ENCODE results near the gene UTP20. TPM values are rescaled to one million over a fixed set of nuclear protein-coding genes. Genes with fewer than 3 reads are reported as not detected.

The UTP20 gene
- total RNA-seq (2012; rRNA removed): 28.6 and 33.5 TPM in 2 replicates

DNA sequence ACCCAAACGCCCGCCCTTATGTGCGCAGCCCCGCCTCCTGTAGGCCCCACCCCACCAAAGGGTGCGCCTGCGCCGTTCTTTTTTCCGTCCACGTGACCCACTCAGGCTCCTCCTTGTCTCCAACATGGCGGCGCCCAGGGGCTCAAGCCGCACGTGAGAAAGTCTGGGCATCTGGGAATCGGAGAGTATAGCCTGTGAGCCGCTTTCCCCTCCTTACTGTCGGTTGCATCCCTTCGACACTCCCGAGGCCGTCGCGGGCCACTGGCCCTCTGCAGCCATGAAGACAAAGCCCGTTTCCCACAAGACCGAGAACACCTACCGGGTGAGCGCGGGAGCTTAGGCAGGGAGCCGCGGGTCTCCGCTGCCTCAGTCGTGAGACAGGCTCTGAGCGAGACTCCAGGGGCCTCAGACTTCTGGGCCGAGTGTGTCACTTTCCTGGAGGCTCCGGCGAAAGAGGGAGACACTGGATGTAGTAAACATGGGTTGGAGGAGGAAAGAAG, at the start of gene UTP20:
UTP20 (plus strand) TSS at position 100 of the 500 bp plus-strand sequence; CDS start at position 278, 178 bp downstream.
- Histone ChIP-seq H3K9me3 (replicated peaks; ENCODE audit: low read length) (no peaks in the 10 kb centered on the region), H3K4me3 (ENCODE audit: low read length) (peak within 1 kb of the TSS; percentile 99), H3K36me3 (ENCODE audit: insufficient read depth, low read length) (peaks cover 9% of the 10 kb centered on the region), H3K27me3 (ENCODE audit: control insufficient read depth, insufficient read depth, low read length) (peaks cover 18% of the 10 kb centered on the region), H3K9ac (ENCODE audit: low read depth, low read length) (peak within 1 kb of the TSS; percentile 89), H3K4me2 (ENCODE audit: low read length) (peak within 1 kb of the TSS; percentile 78), H3K4me1 (ENCODE audit: control insufficient read depth, insufficient read depth, low read length) (peaks cover 6% of the 10 kb centered on the region)

GRCh38 chr12:101230547-101230946, 49.4 kb upstream of the UTP20 start:
- no peak overlapping the region for H3K4me3 ChIP-seq (ENCODE audit: low read length)
- H3K27me3 ChIP-seq (ENCODE audit: control insufficient read depth, insufficient read depth, low read length): no peaks in the 10 kb centered on the region
- H3K4me2 ChIP-seq (ENCODE audit: low read length): peak overlapping the region; percentile 47
- H3K9me3 ChIP-seq (replicated peaks; ENCODE audit: low read length): no peaks in the 10 kb centered on the region
- H3K36me3 ChIP-seq (ENCODE audit: insufficient read depth, low read length): no peaks in the 10 kb centered on the region
- peak overlapping the region; percentile 54 for H3K9ac ChIP-seq (ENCODE audit: low read depth, low read length)
- H3K4me1 ChIP-seq (ENCODE audit: control insufficient read depth, insufficient read depth, low read length): peaks cover 17% of the 10 kb centered on the region

DNA sequence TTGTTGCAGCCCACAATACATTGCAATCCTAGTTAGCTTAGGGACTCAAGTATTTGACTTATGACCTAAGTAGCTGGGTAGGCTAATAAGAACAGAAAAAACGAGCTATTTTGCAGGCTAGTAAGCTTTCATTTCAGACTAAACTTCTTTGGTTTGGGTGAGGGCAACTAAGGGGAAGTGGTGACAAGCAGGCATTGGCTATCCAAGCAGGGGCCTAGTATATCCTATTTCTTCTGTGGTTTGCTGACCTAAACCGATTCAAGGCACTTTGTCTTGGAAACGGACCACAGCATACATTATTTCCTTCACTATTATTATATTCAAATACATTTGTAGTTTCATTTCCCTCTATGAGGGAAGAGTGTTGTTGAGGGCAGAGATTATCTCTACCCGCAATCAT, 48.3 kb upstream of the UTP20 start:
- H3K4me2 ChIP-seq (ENCODE audit: low read length): no peak overlapping the region

DNA sequence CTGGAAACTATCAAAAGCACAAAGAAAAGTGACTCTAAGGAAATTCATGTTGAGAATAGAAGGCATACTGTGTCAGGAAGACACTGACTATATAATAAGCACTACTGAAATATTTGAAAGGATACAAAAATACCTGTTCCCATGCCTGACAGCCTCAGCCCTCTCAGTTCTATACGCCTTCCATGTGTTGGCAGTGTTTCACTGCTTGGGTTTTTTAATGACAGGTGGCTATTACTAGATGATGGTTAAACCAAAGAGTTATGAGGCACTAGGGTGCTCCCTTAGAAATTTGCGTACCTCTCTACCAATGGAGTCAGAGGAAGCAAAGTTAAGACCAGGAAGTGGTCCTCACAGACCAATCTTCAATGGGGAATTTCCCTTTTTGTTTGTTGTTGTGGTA, 44.2 kb upstream of the UTP20 start:
- no peaks in the 10 kb centered on the region for H3K36me3 ChIP-seq (ENCODE audit: insufficient read depth, low read length)
- no peak overlapping the region for H3K9ac ChIP-seq (ENCODE audit: low read depth, low read length)
- H3K27me3 ChIP-seq (ENCODE audit: control insufficient read depth, insufficient read depth, low read length): no peaks in the 10 kb centered on the region
- H3K4me3 ChIP-seq (ENCODE audit: low read length): no peak overlapping the region
- no peaks in the 10 kb centered on the region for H3K9me3 ChIP-seq (replicated peaks; ENCODE audit: low read length)
- no peak overlapping the region for H3K4me2 ChIP-seq (ENCODE audit: low read length)
- peaks cover 6% of the 10 kb centered on the region for H3K4me1 ChIP-seq (ENCODE audit: control insufficient read depth, insufficient read depth, low read length)

More for the DNA sequence above, 48.3 kb upstream of the UTP20 start:
- no peaks in the 10 kb centered on the region for H3K27me3 ChIP-seq (ENCODE audit: control insufficient read depth, insufficient read depth, low read length)
- no peaks in the 10 kb centered on the region for H3K36me3 ChIP-seq (ENCODE audit: insufficient read depth, low read length)
- H3K9ac ChIP-seq (ENCODE audit: low read depth, low read length): no peak overlapping the region
- H3K4me1 ChIP-seq (ENCODE audit: control insufficient read depth, insufficient read depth, low read length): peaks cover 17% of the 10 kb centered on the region
- H3K4me3 ChIP-seq (ENCODE audit: low read length): no peak overlapping the region
- no peaks in the 10 kb centered on the region for H3K9me3 ChIP-seq (replicated peaks; ENCODE audit: low read length)

GRCh38 chr12:101238306-101238705, 41.6 kb upstream of the UTP20 start:
- H3K9ac ChIP-seq (ENCODE audit: low read depth, low read length): no peak overlapping the region
- H3K4me1 ChIP-seq (ENCODE audit: control insufficient read depth, insufficient read depth, low read length): no peaks in the 10 kb centered on the region
- no peak overlapping the region for H3K4me3 ChIP-seq (ENCODE audit: low read length)
- H3K9me3 ChIP-seq (replicated peaks; ENCODE audit: low read length): no peaks in the 10 kb centered on the region
- no peaks in the 10 kb centered on the region for H3K36me3 ChIP-seq (ENCODE audit: insufficient read depth, low read length)
- H3K4me2 ChIP-seq (ENCODE audit: low read length): no peak overlapping the region
- no peaks in the 10 kb centered on the region for H3K27me3 ChIP-seq (ENCODE audit: control insufficient read depth, insufficient read depth, low read length)

GRCh38 chr12:101238800-101239329, 41.0 kb upstream of the UTP20 start:
- Histone ChIP-seq H3K4me1 (ENCODE audit: control insufficient read depth, insufficient read depth, low read length) (no peaks in the 10 kb centered on the region), H3K4me2 (ENCODE audit: low read length) (no peak overlapping the region), H3K4me3 (ENCODE audit: low read length) (no peak overlapping the region), H3K9me3 (replicated peaks; ENCODE audit: low read length) (no peaks in the 10 kb centered on the region), H3K9ac (ENCODE audit: low read depth, low read length) (no peak overlapping the region), H3K27me3 (ENCODE audit: control insufficient read depth, insufficient read depth, low read length) (no peaks in the 10 kb centered on the region), H3K36me3 (ENCODE audit: insufficient read depth, low read length) (no peaks in the 10 kb centered on the region)

DNA sequence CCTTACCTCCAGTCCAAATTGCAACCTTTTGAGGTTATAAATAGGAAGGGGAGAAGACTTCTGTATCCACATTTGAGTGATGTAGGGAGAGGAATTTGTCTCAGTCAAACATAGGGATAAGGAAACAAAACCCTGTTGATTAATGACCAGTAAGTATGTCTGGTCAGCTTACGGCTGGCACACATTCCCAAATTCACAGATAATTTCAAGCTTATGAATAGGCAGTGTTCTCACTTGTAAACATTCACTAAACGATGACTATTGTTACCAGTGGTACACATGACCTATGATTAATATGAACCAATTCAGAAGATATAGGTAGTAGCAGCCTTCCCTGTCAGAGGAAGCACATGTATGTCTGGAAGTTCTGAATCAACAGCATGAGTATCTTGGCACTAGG, 36.8 kb upstream of the UTP20 start:
- Histone ChIP-seq H3K4me3 (ENCODE audit: low read length) (no peak overlapping the region), H3K9ac (ENCODE audit: low read depth, low read length) (no peak overlapping the region), H3K9me3 (replicated peaks; ENCODE audit: low read length) (no peaks in the 10 kb centered on the region), H3K4me1 (ENCODE audit: control insufficient read depth, insufficient read depth, low read length) (no peaks in the 10 kb centered on the region), H3K4me2 (ENCODE audit: low read length) (no peak overlapping the region), H3K27me3 (ENCODE audit: control insufficient read depth, insufficient read depth, low read length) (no peaks in the 10 kb centered on the region), H3K36me3 (ENCODE audit: insufficient read depth, low read length) (no peaks in the 10 kb centered on the region)

- Histone ChIP-seq H3K4me3 (ENCODE audit: low read length) (no peak overlapping the region), H3K4me1 (ENCODE audit: control insufficient read depth, insufficient read depth, low read length) (no peaks in the 10 kb centered on the region), H3K36me3 (ENCODE audit: insufficient read depth, low read length) (no peaks in the 10 kb centered on the region), H3K27me3 (ENCODE audit: control insufficient read depth, insufficient read depth, low read length) (no peaks in the 10 kb centered on the region), H3K4me2 (ENCODE audit: low read length) (no peak overlapping the region), H3K9me3 (replicated peaks; ENCODE audit: low read length) (no peaks in the 10 kb centered on the region), H3K9ac (ENCODE audit: low read depth, low read length) (no peak overlapping the region)
Measured at GRCh38 chr12:101243616-101244015, 36.3 kb upstream of the UTP20 start.

DNA sequence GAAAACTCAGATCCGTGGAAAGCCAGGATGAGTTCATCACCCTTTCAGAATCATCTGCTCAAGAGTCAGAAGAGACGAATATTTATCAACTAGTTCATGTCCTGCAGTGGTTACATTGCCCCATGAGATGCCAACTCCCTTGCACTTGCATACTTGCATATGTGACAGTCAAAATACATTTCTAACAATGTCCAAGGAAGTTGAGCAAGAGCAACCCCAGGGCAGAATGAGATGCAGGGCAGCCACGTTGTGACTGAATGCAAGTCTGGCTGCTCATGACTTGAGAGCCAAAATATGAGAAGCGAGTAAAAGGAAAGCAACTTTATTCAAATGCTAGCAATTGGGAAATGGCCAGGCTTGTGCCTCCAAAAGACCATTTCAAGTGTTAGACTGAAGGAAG, 23.6 kb upstream of the UTP20 start:
- H3K9me3 ChIP-seq (replicated peaks; ENCODE audit: low read length): no peaks in the 10 kb centered on the region
- H3K4me3 ChIP-seq (ENCODE audit: low read length): no peak overlapping the region
- peaks cover 2% of the 10 kb centered on the region for H3K27me3 ChIP-seq (ENCODE audit: control insufficient read depth, insufficient read depth, low read length)
- no peaks in the 10 kb centered on the region for H3K36me3 ChIP-seq (ENCODE audit: insufficient read depth, low read length)
- H3K4me1 ChIP-seq (ENCODE audit: control insufficient read depth, insufficient read depth, low read length): no peaks in the 10 kb centered on the region
- no peak overlapping the region for H3K4me2 ChIP-seq (ENCODE audit: low read length)
- no peak overlapping the region for H3K9ac ChIP-seq (ENCODE audit: low read depth, low read length)

DNA sequence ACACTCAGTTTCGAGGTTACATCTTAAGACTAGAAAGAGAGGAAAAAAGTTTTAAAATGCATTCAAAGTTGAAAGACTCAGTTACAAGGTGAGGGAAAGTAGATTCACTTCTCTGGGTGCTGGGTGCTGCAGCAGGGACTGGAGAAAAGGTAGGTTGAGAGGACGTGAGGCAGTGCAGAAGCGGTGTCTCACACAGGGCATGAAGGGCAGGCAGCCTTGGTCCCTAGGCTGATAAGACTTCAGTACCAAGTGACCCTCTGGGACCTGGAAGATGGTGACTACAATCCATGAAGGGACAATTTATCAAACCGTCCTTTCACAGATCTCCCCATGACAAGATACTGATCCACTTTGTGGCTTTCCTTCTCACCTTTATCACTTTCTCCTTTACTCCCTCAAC, 22.5 kb upstream of the UTP20 start:
- Histone ChIP-seq H3K4me1 (ENCODE audit: control insufficient read depth, insufficient read depth, low read length) (no peaks in the 10 kb centered on the region), H3K36me3 (ENCODE audit: insufficient read depth, low read length) (no peaks in the 10 kb centered on the region), H3K4me2 (ENCODE audit: low read length) (no peak overlapping the region), H3K4me3 (ENCODE audit: low read length) (no peak overlapping the region), H3K9me3 (replicated peaks; ENCODE audit: low read length) (no peaks in the 10 kb centered on the region), H3K27me3 (ENCODE audit: control insufficient read depth, insufficient read depth, low read length) (peaks cover 2% of the 10 kb centered on the region), H3K9ac (ENCODE audit: low read depth, low read length) (no peak overlapping the region)

GRCh38 chr12:101267111-101267510, 12.8 kb upstream of the UTP20 start:
- Histone ChIP-seq H3K4me1 (ENCODE audit: control insufficient read depth, insufficient read depth, low read length) (no peaks in the 10 kb centered on the region), H3K9ac (ENCODE audit: low read depth, low read length) (no peak overlapping the region)

DNA sequence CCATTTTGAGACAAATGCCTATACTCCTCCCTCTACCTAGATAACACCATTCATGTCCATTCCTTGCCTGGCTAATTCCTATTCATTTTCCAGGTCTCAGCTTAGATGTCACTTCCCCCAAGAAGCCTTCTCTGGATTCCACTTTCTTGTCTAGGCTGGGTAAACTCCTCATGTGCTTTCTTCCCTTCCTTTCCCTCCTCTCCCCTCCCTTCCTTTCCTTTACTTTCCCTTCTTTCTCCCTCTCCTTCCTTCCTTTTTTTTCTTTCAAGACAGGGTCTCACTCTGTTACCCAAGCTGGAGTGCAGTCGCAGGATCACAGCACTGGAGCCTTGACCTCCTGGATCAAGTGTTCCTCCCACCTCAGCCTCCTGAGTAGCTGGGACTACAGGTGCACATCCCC, 3.5 kb upstream of the UTP20 start:
- H3K9me3 ChIP-seq (replicated peaks; ENCODE audit: low read length): no peaks in the 10 kb centered on the region
- H3K27me3 ChIP-seq (ENCODE audit: control insufficient read depth, insufficient read depth, low read length): peaks cover 28% of the 10 kb centered on the region
- H3K36me3 ChIP-seq (ENCODE audit: insufficient read depth, low read length): no peaks in the 10 kb centered on the region
- H3K4me3 ChIP-seq (ENCODE audit: low read length): no peak overlapping the region
- H3K9ac ChIP-seq (ENCODE audit: low read depth, low read length): no peak overlapping the region
- H3K4me1 ChIP-seq (ENCODE audit: control insufficient read depth, insufficient read depth, low read length): peaks cover 6% of the 10 kb centered on the region
- no peak overlapping the region for H3K4me2 ChIP-seq (ENCODE audit: low read length)

More at GRCh38 chr12:101267111-101267510, 12.8 kb upstream of the UTP20 start:
- H3K4me3 ChIP-seq (ENCODE audit: low read length): no peak overlapping the region
- H3K36me3 ChIP-seq (ENCODE audit: insufficient read depth, low read length): no peaks in the 10 kb centered on the region
- H3K27me3 ChIP-seq (ENCODE audit: control insufficient read depth, insufficient read depth, low read length): peaks cover 2% of the 10 kb centered on the region
- no peak overlapping the region for H3K4me2 ChIP-seq (ENCODE audit: low read length)
- H3K9me3 ChIP-seq (replicated peaks; ENCODE audit: low read length): no peaks in the 10 kb centered on the region
